Thyroid gland (tissue), 4 donors: ENCODE data around the gene RABL2B.

Experiments
- POLR2A ChIP-seq, 2 donors: fragments of 450-650 bp; IDR thresholded peaks; one replicate each; pipeline ENCODE4 v1.6.1; 2017; ENCODE audit warnings: antibody characterized with exemption in 2 of 2, mild to moderate bottlenecking in 2 of 2, moderate library complexity in 1 of 2
- TF ChIP-seq, protein P1 (sequence below), 6 experiments: fragments of 200-600 bp in 3 of 6; fragments of 450-650 bp in 3 of 6; sonication (generic) in 3 of 6; IDR thresholded peaks; one replicate each; pipeline ENCODE4 v1.5.1; 2016 to 2019; ENCODE audit warnings: antibody characterized with exemption in 6 of 6, mild to moderate bottlenecking in 2 of 6, inconsistent platforms in 1 of 6, moderate library complexity in 1 of 6

DNA sequence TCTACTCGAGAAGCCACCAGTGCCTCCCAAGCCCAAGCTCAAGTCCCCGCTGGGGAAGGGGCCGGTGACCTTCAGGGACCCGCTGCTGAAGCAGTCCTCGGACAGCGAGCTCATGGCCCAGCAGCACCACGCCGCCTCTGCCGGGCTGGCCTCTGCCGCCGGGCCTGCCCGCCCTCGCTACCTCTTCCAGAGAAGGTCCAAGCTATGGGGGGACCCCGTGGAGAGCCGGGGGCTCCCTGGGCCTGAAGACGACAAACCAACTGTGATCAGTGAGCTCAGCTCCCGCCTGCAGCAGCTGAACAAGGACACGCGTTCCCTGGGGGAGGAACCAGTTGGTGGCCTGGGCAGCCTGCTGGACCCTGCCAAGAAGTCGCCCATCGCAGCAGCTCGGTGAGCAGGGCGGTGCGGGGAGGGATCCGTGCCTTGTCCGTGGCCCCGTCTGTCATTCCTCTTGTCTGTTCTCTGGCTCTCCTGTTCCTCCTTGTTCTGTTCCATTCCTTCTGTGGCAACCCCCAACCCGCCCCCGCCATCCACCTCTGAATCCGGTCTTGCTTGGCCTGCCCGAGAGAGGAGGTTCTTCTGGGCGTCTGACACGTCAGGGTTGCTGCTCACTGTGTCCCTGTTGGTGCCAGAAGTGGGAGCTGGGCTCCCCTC, 61.3 kb downstream of the RABL2B start:
- no peak for TF ChIP-seq POLR2A (IDR thresholded peaks at IDR 0.05)
- TF ChIP-seq, protein P1, sequence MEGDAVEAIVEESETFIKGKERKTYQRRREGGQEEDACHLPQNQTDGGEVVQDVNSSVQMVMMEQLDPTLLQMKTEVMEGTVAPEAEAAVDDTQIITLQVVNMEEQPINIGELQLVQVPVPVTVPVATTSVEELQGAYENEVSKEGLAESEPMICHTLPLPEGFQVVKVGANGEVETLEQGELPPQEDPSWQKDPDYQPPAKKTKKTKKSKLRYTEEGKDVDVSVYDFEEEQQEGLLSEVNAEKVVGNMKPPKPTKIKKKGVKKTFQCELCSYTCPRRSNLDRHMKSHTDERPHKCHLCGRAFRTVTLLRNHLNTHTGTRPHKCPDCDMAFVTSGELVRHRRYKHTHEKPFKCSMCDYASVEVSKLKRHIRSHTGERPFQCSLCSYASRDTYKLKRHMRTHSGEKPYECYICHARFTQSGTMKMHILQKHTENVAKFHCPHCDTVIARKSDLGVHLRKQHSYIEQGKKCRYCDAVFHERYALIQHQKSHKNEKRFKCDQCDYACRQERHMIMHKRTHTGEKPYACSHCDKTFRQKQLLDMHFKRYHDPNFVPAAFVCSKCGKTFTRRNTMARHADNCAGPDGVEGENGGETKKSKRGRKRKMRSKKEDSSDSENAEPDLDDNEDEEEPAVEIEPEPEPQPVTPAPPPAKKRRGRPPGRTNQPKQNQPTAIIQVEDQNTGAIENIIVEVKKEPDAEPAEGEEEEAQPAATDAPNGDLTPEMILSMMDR (IDR thresholded peaks at IDR 0.05): no peak
